H4 (cell line): ENCODE results near the gene HCFC1R1. TPM values are rescaled to one million over a fixed set of nuclear protein-coding genes. Genes with fewer than 3 reads are reported as not detected.
"Not testable (repeated sequence)": the region's sequence is repeated elsewhere in the genome, so short reads cannot be mapped to it uniquely, and the experiment has no call there.

Experiments used
- DNase-seq: peaks from one replicate; pipeline ENCODE4 v3.0.0-alpha.2; 2015; ENCODE audit warnings: low spot score
- total RNA-seq: library from RNA; depleted of rRNA; stranded (reverse); fragments of >200 nt; shearing (Covaris generic); gene quantifications from 2 replicates; pipeline ENCODE4 v1.2.3, GENCODE V29; 2014

Gene HCFC1R1
- total RNA-seq, 1 experiment from 2014 or later = 64.6 TPM

GRCh38 chr16:3057181-3058138 is 33.7 kb upstream of the HCFC1R1 start:
- DNase-seq = no peak

GRCh38 chr16:3056336-3057180 is 32.8 kb upstream of the HCFC1R1 start:
- no peak for DNase-seq

GRCh38 chr16:3055734-3056115 is 32.0 kb upstream of the HCFC1R1 start:
- not testable (repeated sequence) for DNase-seq

DNA sequence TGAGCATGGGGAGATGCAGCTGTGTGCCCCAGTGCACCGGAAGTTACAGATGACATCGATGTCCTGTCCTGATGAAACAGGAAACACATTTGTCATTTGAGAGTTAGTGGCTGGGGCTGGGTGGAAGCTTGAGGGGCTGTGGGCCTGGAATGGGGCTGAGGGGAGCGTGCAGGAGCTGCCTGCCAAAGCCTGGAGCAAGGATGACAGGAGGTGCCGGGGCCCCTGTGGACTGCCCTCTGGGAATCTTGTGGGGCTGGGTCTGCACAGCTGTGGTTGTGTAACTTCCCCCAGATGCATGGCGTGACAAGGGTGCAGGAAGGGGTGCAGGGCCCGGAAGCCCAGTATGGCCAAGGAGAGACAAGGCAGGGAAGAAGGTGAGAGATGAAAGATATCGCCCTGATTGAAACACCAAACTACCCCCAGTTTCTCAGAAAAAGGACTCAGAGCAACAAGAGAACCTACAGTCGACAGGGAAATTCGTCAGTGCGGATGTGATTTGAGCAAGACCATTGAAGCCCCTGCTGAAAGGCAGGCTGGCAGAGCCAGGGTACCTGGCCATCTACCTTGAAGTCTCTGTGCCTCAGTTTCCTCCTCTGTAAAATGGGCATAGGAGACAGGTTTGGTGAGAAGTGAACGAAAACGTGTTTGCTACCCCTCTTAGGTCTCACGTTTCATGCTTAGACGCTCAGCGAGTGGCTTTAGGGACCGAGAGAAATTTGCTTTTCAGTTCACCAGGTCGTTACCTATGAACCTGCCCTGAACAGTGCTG is 31.4 kb upstream of the HCFC1R1 start:
- no peak for DNase-seq

- DNase-seq = not testable (repeated sequence)
Measured at GRCh38 chr16:3053330-3053710, 29.6 kb upstream of the HCFC1R1 start.

GRCh38 chr16:3052571-3053329 is 29.0 kb upstream of the HCFC1R1 start:
- DNase-seq = not testable (repeated sequence)

GRCh38 chr16:3051494-3051893 is 27.8 kb upstream of the HCFC1R1 start:
- DNase-seq = no peak

GRCh38 chr16:3051009-3051408 is 27.3 kb upstream of the HCFC1R1 start:
- no peak for DNase-seq

DNA sequence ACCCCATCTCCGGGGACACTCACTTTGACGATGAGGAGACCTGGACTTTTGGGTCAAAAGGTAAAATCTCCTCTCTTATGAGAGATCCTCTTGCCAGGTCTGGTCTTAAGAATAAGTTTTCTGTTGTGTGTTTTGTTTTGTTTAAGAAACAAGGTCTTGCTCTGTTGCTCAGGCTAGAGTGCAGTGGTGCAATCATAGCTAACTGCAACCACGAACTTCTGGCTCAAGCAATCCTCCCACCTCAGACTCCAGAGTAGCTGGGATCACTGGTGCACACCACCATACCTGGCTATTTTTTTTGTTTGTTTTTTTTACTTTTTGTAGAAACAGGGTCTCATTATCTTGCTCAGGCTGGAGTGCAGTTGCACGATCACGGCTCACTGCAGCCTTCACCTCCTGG is 26.7 kb upstream of the HCFC1R1 start:
- no peak for DNase-seq

DNA sequence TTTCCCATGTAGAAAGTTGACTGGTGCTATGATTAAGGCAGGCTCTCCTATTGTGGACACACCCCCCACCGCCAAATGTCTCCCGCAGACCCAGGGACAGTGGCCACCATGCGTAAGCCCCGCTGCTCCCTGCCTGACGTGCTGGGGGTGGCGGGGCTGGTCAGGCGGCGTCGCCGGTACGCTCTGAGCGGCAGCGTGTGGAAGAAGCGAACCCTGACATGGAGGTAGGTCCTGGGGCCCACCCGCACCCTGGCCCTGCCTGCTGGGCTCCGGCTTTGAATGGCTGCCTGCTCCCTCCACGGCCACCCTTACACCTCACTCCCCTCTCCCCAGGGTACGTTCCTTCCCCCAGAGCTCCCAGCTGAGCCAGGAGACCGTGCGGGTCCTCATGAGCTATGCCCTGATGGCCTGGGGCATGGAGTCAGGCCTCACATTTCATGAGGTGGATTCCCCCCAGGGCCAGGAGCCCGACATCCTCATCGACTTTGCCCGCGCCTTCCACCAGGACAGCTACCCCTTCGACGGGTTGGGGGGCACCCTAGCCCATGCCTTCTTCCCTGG is 26.3 kb upstream of the HCFC1R1 start:
- DNase-seq = no peak

DNA sequence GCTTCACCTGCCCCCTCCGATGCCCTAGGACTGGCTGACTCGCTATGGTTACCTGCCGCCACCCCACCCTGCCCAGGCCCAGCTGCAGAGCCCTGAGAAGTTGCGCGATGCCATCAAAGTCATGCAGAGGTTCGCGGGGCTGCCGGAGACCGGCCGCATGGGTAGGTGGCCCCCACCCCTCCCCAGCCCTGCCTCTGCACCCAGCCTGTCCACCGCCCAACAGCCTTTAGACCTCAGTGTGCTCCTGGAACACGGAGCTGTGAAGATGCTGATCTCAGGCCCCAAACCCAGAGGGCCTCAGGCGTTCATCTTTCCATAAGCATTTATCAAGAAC is 23.6 kb upstream of the HCFC1R1 start:
- no peak for DNase-seq

GRCh38 chr16:3046641-3047386 is 23.1 kb upstream of the HCFC1R1 start:
- DNase-seq = no peak

DNA sequence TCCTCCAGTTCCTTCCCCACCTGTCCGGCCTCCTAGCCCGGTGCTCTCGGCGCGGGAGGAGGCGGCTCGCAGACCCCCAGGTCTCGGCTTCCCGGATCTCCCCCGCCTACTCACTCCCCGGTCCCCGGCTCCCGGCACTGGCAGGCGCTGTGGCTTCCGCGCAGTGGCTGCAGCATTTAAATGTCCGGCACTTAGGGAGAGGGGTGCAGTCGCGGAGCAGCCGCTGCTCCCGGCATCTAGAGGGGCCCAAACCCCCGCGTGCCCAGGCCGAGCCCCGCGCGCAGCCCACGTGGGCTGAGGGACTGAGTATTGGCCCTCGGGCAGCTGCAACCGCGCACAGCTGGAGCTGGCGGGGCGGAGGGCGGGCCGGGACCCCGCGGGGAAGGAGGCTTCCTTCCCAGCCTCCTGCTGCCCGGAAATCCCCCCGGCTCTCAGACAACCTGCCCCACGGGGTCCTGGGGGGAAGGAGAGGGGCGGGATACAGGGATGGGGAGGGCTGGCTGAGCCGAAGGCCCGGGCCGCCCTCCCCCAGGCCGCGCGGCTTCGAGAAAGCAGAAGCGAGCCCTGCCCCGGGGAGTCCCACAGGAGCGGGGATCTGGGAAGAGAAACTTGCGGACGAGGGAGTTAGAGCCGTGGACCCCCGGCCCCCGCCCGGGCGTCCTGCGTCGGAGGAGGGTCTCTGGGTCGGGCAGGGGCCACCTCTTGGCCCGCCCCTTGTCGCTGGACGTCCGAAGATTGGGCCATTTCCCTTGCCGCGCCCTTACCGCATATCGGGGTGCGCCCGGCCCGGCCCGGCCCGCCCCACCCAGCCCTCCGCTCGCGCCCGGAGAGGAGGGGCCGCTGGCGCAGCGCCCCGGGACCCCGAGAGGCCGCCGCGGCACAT is 22.3 kb upstream of the HCFC1R1 start, which contains the start of gene MMP25:
Gene MMP25, plus strand, starts transcription at position 804 of the 883 bp plus-strand sequence. CDS start 357 bp downstream, outside the sequence.
- DNase-seq = no peak

- DNase-seq = no peak
Measured at GRCh38 chr16:3044708-3045107, 21.0 kb upstream of the HCFC1R1 start.

- DNase-seq = no peak
Measured at GRCh38 chr16:3042376-3042775, 18.6 kb upstream of the HCFC1R1 start.

GRCh38 chr16:3038896-3039295 is 15.2 kb upstream of the HCFC1R1 start:
- no peak for DNase-seq

- DNase-seq = no peak
Measured at GRCh38 chr16:3038256-3038655, 14.5 kb upstream of the HCFC1R1 start.

GRCh38 chr16:3036726-3037315 is 13.1 kb upstream of the HCFC1R1 start, which contains the start of gene BICDL2:
Gene BICDL2, minus strand, starts transcription at chr16:3036944. Its CDS starts 1,448 bp downstream, at chr16:3035496.
- no peak for DNase-seq
